GM19240 (cell line): ENCODE data around the gene CNGA2.
"Not testable (repeated sequence)": the region's sequence is repeated elsewhere in the genome, so short reads cannot be mapped to it uniquely, and the experiment has no call there.

ENCODE experiments used
- DNase-seq: peaks from one replicate; pipeline ENCODE4 v3.0.0; 2011; ENCODE audit warnings: low spot score; ENCODE audit not compliant: insufficient read length

The CNGA2 gene

DNA sequence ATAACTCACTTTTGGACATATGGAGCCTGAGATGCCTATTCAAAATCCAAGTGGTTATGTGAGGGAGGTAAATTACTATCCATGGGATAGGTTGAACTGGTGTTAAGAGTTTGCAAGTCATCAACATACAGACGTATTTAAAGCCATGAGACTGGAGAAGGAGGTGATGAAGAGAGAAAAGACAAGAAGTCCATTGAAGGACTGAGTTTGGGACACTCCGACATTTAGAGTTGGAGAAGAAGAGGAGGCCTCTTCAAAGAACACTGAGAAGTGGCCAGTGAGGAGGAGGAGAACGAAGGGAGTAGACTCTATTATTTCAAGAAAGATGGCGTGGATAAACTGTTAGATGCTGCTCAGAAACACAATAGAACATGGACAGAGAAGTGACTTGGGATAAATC, at the start of gene CNGA2:
CNGA2 (plus strand) TSS at position 301 of the 400 bp plus-strand sequence. CDS start 3,738 bp downstream, outside the sequence.
- no peak for DNase-seq

DNA sequence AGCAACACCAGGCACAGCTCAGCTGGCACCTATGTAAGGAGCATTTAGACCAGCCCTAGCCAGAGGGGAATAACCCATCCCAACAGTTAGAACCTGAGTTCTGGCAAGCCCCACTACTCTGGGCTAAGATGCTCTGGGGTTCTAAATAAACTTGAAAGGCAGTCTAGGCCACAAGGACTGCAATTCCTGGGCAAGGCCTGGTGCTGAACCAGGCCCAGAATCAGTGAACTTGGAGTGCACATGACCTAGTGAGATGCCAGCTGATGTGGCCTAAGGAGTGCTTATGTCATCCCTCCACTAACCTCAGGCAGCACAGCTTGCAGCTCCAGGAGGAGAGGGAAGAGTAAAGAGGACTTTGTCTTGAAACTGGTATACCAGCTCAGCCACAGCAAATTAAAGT, 46.9 kb upstream of the CNGA2 start:
- DNase-seq = no peak

DNA sequence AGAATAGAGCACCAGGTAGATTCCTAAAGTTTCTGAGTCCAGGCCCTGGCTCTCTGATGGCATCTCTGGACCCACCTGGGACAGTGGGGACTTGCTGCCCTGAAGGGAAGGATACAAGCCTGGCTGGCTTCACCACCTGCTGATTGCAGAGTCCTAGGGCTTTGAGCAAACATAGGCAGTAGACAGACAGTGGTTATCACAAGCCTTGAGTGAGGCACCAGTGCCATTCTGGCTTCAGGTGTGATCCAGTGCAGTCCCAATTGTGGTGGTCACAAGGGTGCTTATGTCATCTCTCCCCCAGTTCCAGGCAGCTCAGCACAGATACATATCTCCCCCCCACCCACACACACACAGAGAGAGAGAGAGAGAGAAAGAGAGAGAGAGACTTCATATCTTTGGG, 45.9 kb upstream of the CNGA2 start:
- DNase-seq = no peak

DNA sequence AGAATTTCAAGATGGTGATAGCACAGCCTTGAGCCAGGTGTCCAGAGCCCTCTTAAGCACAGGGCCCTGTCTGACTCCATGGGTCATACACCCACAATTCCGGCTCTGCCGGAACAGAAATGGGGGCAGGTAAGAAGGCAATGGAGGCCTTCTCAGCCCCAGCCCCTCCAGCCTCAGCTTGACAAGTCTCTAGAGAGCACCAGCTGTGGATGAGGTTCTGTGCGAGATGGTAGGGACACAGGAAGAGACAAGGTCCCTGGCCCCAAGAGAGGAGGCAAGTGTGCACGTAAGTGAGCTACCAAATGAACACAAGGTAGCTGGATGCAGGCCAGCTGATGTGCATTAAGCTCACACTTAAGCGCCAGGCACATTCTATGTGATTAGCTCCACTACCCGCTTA, 41.7 kb upstream of the CNGA2 start:
- DNase-seq = no peak

DNA sequence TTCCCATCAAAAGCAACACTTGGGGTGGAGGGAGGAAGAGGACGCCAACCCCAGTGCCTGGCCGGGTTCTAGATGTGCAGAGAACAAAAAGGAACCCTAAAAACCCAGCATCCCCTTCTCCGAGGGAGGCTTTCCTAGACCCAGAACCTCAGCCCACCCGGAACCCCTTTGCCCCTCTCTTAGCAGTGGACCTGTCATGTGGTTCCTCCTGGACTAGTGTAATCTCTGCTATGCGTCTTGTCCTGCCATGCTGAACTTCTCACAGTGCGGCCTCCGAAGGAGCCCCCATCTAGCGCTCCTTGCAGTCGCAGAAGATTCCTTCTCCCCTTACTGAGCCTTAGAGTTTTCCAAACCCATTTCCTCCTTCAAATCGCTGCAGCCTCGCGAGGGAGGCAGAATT, 40.4 kb upstream of the CNGA2 start:
- DNase-seq = no peak

DNA sequence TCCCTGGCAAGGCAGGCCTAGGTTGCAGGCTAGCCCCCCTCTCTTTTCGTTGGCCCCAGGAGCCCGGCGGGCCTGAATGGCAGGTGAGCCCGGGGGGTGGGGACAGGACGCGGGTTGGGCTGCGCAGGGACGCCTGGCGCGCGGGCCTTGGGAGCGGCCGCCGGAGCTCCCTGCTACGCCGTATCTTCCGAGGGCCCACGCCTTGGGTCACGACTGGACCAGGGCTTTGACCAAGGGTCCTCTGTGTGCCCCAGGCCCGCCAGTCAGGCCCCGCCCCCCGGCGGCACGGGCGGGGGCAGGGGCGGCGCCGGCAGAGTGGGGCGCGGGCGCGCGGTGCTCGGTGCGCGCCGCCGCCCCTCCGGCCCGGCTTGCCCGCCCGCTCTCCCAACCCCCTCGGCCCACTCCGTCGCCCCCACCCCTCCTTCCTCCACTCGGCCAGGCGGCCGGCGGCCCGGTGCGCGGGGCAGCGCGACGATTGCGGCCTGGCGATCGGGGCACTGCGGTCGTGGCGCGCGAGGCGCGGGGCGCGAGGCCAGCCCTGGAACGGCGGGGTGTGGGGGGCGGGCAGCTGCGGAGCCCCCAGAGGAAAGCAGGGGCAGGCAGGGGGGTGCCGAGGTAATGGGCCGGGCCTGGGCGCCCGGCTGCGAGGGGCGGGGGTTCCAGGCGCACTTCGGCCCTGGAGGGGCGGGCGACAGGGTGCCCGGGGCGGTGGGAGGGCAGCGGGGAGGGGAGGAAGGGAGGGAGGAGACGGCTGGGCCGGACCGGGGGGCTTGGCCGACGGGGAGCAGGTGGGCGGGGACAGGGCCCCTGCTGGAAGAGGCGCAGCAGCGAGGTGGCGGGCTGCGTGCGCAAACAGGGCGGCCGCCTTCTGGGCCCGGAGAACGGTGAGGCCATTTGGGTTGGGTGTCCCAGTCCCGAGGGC, 39.6 kb upstream of the CNGA2 start, which contains the start of gene PRRG3:
PRRG3 (plus strand) TSS at position 798 of the 922 bp plus-strand sequence. CDS start 3,357 bp downstream, outside the sequence.
- no peak for DNase-seq

DNA sequence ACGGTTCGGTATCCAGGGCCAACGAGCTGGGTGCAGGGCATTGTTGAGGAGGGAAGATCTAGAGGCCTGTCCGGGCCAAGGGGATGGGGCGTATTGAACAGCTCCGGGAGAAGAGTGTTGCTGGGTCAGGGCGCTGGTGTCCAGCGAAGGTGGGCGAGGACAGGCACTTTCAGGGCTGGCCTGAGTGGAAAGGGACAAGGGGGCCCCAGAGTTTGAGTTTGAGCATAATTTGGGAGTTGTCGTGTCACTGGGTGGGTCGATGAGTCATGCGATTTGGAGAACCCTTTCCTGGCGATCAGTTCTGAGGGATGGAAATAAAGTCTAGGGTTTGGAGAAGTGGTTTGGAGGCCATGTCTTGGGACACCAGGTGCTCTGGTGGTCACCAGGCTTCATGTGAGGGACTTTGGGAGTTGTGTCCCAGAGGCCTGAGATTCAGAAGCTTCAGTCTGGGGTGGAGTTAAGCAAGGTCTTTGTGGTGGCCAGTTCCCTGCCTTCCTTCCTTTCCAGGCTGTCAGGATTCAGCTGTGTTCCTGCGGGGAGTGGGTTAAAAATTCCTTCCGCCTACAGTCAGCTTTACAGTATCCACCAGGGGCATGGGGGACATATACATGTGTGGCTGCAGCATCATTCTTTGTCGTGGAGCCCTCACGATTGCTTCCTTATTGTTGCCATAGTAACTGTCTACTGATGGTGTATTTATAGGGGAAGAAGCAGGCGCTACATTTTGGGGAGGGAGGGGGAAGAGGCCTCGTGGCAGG, 38.8 kb upstream of the CNGA2 start:
- DNase-seq = no peak

DNA sequence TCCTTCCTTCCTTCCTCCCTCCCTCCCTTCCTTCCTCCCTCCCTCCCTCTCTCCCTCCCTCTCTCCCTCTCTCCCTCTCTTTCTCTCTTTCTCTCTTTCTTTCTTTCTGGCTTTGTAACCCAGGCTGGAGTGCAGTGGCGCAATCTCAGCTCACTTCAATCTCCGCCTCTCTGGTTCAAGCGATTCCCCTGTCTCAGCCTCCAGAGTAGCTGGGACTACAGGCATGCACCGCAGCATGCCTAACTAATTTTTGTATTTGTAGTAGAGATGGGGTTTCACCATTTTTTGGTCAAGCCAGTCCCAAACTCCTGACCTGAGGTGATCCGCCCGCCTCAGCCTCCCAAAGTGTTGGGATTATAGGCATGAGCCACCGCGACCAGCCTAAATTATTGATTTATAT, 37.5 kb upstream of the CNGA2 start:
- DNase-seq = not testable (repeated sequence)

DNA sequence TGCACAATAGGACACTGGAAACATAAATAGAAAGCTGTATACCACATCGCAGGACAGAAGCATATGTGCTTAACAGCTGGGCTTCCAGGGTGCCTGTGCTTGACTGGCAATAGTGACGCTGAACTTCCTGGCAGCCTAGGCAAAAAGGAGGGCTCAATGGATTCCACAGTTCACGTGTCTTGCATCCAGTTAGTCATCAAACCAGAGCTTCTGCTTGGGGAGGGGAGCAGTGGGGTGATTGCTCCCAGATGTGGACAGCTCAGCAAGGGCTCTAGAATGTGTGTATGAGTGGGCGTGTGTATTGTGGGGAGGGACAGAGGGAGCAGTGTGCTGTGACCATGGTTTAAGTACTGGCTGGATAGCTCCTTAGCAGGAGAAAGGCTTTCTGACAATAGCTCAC, 37.0 kb upstream of the CNGA2 start:
- DNase-seq = no peak

DNA sequence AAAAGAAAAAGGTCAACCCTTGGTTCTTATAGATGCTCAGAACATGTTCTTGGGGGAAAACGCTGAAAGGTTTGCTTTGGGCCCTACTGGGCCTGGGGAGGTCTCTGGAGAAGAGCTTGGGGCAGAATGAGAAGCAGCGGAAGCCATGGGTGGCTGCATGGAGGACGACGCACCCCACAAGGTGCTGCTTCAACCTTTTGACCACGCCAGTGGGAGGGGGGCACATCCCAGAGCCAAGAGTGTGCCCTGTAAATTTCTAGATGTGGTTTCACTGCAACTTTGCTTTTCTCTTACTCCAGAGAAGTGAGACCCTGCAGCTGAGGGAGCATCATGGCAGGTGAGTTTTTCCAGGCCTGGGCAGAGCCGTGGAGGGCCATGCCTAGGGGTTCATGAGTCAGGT, 36.1 kb upstream of the CNGA2 start:
- DNase-seq = no peak

DNA sequence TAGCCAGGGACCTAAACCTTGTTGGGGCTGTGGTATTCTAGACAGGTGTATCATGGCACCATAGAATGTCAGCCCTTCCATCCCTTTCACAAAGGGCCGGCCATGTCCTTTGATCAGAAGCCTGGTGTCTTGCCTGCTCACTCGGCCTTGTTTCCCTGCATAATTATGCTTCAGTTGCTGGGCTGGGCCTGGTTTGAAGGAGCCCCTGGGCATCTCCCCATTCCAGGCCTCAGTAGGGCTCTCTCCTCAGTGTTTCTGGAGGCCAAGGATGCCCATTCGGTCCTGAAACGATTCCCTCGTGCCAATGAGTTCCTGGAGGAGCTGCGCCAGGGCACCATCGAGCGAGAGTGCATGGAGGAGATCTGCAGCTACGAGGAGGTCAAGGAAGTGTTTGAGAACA, 34.8 kb upstream of the CNGA2 start:
- DNase-seq = no peak

DNA sequence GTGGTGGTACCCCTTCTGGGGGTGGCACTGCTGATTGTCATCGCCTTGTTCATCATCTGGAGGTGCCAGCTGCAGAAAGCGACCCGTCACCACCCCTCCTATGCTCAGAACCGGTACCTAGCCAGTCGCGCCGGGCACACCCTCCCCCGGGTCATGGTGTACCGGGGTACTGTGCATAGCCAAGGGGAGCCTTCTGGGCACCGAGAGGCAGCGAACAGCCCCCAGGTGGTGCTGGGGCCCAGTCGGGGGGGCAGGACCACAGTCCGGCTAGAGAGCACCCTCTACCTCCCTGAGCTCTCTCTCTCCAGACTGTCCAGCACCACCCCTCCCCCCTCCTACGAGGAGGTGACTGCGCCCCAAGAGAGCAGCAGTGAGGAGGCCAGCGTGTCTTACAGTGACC, 34.0 kb upstream of the CNGA2 start:
- no peak for DNase-seq

DNA sequence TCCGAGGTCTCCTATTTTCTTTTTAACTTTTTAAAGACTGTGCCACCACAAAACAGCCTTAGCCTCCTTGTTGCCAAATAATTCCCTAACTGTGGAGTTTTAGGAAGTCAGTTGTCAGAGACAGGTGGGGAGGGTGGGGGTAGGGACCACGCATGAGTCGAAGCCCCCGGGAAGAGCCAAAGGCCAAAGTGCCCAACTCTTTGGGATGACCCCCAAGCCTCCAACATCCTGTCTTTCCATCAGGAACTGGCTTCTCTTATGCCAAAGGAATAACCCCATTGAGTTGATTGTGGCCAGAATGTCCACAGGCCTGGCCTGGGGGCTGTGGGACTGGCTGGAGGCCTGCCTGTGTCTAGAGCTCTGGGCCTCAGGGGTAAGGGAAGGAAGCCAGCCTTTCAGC, 33.5 kb upstream of the CNGA2 start:
- DNase-seq = no peak

DNA sequence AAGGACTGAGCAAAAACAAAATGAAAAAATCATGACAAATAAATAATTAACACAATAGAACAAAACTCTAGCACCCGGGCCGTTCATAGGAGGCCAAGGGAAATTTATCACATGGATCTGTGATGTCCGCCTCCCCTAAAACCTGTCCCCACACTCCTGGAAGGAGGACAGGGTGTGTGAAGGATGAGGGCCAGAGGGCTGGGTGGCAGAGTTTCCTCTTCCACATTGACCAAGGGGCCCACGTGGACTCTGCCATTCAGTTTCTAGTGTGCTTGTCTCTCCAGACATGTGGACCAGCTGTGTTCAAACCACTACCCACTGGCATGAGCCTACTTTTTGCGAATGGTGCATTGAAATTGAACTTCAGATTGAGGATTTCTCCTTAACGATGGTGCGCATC, 33.0 kb upstream of the CNGA2 start:
- no peak for DNase-seq

DNA sequence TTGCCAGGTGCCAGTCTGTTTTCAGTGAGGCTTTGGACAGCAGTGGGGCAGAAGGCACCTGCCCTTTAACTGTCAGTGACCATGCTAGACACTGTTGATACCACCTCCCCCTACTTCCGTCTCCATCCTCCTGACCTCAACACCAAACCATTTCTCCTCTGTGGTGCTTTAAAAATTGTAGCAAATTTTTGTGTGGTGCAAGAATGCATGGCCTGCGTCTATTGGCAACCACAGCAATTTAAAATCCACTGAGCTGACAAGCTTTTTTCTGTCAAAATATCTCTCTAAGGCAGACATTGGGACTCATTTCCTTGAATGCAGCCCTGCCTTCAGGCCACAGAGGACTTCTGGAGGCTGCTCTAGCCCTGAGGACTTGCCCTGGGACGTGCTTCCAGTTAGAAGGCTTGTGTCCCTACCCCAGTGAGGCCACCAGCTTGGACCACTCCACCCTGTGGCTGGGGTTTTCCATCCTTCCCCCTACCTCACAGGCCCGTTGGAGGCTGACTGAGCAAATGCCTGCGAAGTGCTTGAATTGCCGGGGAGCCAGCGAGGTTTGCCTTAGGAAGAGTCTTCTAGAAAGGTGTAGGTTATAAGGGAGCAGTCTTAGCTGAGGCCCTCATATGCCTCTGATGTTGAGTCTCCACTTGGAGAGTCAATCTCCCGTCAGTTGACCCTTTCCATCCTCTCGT, 32.4 kb upstream of the CNGA2 start:
- no peak for DNase-seq

DNA sequence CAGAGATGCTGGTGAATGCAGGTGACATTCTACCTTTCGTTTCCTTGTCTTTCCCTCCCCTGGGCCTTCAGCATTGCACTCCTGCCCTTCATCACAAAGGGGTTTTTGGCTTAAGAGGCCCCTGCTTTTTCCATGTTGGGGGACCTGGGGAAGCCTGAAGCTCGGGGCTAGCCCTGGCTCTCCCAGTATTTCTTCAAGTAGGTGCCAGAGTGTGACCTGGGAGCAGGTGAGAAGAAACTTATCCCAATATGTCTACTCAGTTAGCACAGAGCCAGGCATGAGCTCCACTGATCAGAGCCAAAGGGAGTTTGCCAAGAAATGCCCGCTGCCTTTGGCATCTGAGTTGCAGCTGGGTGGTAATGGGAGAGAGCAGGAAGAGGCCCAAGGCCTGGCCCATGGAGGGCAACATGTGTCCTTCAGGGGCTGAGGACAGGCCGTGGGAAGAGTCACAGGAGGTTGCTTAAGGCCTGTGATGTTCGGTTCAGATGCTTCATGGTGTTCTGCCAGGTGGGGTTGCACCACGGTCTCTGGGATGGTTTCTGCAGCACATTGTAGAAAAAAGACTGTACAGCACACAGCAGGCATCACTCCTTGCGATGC, 31.7 kb upstream of the CNGA2 start:
- no peak for DNase-seq

DNA sequence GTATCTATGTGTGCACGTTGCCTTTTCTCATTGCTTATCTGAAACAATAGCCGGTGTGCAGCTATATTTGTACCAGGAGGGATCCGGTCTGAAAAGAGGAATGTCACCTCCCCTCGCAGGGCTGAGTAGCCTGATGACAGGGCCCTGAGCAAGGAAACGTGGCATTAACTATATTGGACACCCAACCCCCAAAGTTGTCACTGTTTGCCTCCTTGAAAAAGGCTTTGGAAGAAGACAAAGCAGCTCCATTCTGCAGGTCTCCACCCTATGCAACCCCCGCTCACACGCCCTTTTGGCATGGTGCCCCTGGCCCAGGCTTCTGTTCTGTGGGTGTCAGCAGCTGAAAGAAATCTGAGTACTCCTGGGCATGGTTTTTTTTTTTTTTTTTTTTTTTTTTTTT, 31.1 kb upstream of the CNGA2 start:
- no peak for DNase-seq

DNA sequence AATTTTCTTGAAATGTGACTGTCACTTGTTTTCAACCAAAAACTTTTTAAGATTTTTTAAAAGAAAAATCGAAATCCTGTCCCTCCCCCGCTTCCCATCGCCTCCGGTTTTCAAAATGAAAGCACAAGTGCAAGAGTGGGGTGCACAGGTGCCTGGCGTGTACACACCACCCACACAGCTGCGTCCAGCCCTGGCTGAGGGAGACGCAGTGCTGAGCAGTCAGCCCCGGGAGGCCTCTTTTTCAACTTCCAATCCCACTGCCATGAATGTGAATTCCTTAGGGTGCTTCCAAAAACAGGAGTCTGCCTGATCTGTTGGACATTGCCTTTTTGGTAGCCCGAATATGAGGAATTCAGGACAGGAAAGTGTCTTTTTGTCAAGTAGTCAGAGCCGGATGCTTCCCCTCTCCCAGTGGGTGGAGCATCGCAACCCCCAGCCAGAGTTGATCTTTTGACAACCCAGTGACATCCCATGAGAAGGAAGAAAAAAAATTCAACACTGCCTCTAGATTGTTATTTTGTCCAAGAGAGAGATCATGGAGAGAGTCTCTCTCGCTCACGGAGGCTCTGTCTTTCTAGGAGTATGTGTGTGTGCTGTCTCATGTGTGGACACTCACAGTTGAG, 30.4 kb upstream of the CNGA2 start:
- DNase-seq = no peak

DNA sequence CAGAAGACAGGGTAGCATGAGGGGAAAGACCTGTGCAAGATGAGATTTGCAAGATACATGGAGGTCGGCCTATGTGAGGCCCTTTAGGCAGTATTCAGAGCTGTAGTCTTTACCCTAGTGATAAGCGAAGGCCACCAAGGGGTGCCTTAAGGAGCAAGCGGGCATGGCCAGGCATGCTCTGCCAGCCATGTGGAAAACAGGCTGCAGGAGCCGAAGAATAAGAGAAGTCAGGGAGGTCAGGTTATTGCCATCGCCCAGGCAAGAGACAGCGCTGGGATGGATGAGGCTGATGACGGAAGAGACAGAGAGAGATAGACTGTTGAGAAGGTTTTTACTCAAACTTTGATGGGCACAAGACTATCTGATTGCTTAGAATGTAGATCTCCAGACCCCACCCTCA, 25.7 kb upstream of the CNGA2 start:
- no peak for DNase-seq

DNA sequence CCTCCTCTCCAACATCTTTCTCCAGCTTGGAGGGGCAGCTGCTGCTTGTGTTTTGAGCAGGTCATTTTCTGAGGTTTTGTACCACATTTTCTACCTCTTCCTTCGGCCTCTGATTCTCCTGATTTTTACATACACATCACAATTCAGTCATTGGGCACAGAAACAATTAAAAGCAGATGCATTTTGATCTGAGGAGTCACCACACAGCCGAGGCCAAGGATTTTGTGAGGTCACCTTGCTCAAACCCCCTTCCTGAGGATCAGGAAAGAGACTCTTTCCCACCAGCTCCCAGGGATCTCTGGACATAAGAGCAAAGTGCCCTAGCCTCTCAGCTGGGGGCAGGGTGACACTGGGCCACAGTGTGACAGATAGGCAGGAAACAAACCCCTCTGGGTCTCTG, 24.1 kb upstream of the CNGA2 start:
- no peak for DNase-seq

DNA sequence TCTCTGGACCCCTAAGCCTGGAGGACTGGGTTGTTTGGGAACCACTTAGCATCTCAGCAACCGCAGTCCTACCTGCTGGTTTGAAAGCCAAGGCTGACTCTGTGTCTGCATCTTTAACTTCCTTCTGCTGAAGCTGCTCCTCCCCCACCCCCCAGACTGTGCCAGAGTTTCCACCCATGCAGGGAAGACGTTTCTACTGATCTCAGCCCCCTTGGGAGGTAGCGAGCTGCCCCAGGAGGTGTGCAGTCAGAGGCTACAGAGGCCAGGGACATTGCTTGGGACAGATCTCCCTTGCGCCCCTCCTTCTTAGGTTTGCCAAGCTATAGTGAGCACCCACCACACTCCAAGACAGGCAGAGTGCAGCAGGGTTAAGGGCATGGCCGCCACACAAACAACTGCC, 23.4 kb upstream of the CNGA2 start:
- no peak for DNase-seq
